ENCODE data around the gene GBE1.

GRCh38 chr3:81622395-81622794 is 139.1 kb downstream of the GBE1 start:
- TF ChIP-seq CTCF (conservative IDR thresholded peaks at IDR 0.05 in 1 of 2, IDR thresholded peaks at IDR 0.05 in 1 of 2; ENCODE audit: low read depth in 1 of 2, low read length in 2 of 2), result no peak
- TF ChIP-seq EZH2 (IDR thresholded peaks at IDR 0.05; ENCODE audit: low read length, missing control alignments), result no peak
